Activated gamma-delta T cell treated with Interleukin-2 at 50 U/mL for 16 hours (primary cell): ENCODE results near the gene MIP.
"Not testable (repeated sequence)": the region's sequence is repeated elsewhere in the genome, so short reads cannot be mapped to it uniquely, and the experiment has no call there.

Source experiments
- DNase-seq: peaks from one replicate; pipeline ENCODE4 v3.0.0-alpha.2; 2020

The MIP gene

DNA sequence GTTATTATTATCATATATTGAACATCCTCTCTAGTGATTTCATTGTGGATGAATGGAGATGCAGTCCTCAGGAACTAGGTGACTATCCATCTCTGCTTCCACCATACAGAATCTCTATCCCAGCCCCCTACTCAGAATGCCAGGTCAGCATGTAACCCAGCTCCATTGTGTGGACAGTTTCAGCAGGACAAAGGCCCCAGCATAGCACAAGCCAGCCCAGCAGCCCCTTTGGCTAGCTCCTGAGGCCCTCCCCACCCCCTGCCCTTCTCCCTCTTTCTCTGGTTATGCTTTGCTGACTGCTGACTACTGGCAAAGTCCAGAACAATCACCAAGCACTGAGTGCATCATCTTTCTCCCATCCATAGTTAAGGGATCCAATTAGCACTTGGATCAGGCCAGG, 8.1 kb upstream of the MIP start:
- no peak for DNase-seq

DNA sequence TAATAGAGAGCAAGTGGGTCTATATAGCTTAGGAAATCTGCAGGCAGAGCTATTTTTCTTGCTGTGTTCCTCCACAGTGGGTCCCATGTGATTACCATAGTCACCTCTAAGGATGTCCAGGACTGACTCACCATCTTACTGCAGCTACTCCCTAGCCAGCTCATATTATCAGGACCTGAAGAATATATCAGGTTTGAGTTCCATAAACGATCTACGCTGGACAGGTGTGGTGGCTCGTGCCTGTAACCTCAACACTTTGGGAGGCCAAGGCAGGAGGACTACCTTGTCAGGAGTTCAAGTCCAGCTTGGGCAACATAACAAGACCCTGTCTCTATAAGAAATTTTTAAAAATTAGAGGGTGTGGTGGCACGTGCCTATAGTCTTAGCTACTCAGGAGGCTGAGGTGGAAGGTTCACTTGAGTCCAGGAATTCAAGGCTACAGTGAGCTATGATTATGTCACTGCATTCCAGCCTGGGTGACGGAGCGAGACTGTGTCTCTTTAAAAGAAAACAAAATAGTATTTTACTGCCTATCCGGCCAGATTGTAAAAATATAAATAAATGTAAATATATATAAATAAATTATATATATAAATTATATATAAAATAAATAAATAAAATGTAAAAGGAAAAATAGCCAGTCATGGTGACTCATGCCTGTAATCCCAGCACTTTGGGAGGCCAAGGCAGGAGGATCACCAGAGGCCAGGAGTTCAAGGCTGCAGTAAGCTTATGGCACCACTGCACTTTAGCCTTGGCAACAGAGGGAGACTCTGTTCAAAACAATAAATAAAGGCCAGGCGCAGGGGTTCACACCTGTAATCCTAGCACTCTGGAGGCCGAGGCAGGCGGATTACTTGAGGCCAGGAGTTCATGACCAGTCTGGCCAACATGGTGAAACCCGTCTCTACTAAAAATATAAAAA, 7.0 kb upstream of the MIP start:
- DNase-seq = no peak

GRCh38 chr12:56457817-56458216, 3.4 kb upstream of the MIP start:
- DNase-seq = no peak

GRCh38 chr12:56451147-56451546, 3.3 kb downstream of the MIP start:
- no peak for DNase-seq

DNA sequence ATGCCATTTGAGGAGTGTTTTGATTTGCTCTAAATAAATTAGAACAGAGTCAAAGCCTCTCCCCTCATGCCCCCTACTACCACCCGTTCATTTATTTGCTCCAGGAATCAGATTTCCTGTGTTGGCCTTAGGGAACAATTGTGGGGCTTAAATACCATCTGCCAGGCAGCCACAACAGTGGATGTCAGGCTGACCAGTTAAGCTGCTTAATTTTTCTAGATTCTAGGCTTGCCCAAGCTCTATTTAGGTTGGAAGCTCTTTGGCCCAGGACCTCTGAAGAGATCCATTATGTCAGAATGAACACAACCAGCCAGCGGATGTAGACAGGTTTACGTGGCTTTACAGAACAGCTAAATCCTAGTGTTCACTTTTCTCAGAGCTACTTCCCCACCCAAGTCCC, 4.2 kb downstream of the MIP start:
- no peak for DNase-seq

DNA sequence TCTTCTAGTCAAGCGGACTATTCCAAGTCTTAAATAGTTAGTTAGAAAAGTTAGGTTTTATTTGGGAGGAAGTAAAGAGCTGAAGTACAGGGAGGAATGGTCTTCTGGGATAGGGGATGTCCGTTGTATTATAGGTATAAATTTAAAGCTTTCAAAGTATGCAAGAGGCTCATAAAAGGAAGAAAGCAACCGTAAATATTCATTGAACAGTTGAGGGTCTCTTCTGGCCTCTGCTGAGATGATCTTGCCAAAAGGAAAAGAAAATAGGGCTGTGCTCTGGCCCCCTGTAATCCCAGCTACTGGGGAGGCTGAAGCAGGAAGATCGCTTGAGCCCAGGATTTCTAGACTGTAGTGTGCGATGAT, 4.9 kb downstream of the MIP start:
- DNase-seq = no peak

DNA sequence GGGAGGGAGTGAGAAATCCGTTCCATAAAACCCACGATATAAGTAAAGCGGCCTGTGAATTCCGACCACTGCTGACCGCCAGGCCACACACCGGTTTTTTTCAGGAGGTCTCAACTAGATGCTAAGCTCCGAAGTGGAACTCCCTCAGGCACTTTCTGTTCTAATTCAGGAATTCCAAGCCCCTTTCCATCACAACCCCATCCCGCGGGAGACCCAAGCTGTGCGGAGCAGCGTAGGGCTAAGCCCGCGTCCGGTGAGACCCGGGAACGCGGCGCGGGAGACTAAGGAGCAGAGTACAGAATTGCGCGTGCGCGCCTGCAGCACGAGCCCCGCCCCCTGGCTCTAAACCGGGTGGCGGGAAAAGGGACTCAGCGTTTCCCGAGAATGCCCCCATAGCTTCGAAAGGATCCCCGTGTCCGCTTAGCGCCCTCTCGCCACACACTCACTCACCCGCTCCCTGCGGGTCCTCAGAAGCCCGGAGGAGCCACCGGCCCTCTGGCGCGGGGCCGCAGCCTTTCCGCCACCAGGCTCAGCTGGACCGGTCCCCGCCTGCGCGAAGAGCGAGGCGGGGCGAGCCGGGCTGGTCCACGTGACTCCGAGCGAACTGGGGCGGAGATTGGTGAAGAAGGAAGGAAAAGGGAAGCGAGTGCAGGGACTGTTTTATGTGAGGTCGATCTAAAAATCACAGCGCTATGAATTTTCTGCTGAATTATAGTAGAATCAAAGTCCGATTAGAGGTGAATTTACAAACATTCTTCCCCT, 5.4 kb downstream of the MIP start, which contains the start of gene TIMELESS:
TIMELESS (minus strand) TSS at position 567 of the 762 bp plus-strand sequence. CDS start 15,256 bp downstream, outside the sequence.
- peak; percentile 78 for DNase-seq

GRCh38 chr12:56443208-56443607, 11.2 kb downstream of the MIP start:
- not testable (repeated sequence) for DNase-seq

GRCh38 chr12:56437430-56438176, 16.9 kb downstream of the MIP start:
- no peak for DNase-seq

- DNase-seq = no peak
These were observed 19.6 kb downstream of the MIP start for GRCh38 chr12:56434828-56435227.

DNA sequence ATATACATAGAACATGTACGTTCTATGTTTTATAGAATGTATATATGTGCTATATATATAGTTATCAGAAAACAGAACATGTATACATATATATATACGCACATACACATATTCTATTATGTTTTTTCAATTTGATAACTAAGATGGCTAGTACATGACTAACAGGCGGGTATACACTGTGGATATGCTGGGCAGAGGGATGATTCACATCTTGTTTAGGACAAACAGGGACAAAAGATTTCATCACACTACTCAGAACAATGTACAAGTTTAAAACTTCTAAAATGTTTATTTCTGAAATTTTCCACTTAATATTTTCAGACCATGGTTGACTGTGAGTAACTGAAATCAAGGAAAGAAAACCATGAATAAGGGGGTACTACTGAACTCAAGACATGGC, 22.6 kb downstream of the MIP start:
- DNase-seq = no peak

DNA sequence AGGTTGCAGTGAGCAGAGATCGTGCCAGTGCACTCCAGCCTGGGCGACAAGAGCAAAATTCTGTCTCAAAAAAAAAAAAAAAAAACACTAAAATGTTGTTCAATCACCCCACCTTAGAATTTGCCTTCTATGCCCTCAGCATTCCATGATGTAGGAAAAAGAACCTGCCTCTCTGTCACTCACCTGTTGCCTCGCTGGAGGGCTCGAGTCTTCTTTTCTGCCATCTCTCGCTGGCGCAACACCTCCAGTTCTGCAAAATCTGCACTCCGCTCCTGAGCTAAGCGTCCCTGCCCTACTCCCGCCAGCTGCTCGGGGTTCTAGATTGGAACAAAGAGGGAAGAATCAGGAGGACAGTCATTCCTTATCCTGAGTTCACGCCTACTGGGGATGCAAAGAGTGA, 23.2 kb downstream of the MIP start:
- no peak for DNase-seq

DNA sequence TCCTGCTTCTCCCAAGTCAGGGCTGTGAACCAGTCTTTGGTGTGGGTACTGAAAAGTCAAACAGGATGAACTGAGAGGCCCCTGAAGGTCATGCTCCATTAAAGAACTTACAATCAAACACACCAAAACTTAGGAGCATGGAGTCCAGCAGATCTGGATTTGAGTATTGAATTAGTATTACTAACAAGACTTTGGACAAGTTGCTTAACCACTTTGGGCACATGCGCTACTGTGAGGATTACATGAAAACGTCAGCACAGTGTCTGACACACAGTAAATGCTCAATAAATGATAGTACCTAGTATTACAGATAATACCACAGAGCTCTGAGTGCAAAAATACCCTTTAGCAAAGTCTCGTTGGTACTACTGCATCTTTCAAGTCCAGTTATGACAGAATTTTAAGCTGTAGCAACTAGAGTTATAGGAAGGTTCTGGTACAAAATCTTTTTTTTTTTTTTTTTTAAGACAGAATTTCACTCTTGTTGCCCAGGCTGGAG, 28.5 kb downstream of the MIP start:
- no peak for DNase-seq

DNA sequence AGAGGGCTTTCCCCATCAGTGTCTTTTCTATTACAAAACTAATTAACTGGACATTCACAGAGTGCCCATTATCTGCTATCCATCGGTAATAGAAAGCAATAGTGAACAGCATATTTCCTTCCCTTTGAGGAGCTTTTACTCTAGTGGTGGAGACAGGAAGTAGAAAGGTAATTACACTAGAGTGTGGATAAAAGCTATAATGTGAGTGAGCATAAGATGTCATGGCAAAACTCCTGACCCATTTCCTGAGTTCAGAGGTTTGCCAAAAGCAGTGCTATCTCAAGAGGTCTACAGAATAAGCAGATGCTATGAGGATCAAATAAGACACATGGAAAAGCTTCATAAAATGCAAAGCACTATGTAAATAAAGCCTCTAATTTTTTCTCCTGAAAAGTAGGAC, 29.3 kb downstream of the MIP start:
- DNase-seq = no peak

DNA sequence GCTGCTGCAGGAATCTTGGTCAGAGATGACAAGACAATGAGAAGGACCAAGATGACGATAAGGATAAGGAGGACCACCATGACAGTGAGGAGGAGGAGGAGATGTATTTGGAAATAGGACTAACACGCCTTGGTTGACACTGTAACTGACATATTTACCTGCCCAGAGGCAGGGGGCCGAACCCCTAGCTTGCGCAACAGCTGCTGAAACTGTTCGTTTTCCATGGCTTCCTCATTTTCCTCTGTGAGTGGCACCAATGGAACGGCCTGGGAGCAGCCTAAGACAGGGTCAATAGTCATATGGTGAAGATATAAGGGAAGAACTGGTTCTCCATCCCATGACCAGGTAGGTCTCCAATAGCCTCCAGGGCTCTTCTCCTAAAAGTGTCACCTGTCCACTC, 34.0 kb downstream of the MIP start:
- no peak for DNase-seq

DNA sequence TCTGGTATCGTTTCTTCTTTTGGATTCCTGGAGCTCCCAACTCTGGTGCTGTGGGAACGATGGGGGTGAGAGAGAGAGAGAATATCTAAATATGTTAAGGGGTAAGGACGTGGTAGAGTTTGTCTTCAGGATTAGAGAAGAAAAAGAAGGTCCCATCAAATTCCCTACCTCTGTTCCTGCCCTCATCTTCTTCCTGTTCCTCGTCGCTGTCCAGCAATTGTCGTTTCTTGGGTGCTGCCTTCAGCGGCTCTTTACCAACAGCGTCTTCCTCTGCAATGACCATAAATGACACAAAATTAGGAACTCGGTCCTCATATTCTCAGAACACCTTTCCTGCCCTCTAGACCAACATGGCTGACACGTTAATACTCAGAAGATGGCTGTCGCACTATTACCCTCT, 36.7 kb downstream of the MIP start:
- no peak for DNase-seq

- DNase-seq = no peak
These were observed 40.1 kb downstream of the MIP start for GRCh38 chr12:56414401-56414800.

DNA sequence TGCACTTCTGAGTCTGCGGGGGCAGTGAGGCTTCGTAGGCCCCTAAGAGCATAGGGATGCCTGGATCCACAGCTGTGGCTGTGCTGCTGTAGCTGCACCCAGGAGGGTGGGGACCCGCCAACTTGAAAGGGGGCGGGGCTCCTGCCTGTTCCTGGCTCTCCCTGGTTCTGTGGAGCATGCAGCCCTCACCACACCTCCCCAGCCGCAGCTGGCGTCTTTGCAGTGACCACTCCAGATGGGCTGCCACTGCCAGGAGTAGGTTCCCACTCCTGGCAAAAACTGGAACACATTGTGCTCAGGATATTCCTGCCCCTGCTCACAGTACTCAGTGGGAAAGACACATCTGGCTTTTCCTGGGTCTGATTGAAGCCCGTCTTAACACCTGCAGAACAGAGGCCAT, 41.1 kb downstream of the MIP start:
- no peak for DNase-seq

- DNase-seq = no peak
These were observed 42.4 kb downstream of the MIP start for GRCh38 chr12:56411781-56412639.

DNA sequence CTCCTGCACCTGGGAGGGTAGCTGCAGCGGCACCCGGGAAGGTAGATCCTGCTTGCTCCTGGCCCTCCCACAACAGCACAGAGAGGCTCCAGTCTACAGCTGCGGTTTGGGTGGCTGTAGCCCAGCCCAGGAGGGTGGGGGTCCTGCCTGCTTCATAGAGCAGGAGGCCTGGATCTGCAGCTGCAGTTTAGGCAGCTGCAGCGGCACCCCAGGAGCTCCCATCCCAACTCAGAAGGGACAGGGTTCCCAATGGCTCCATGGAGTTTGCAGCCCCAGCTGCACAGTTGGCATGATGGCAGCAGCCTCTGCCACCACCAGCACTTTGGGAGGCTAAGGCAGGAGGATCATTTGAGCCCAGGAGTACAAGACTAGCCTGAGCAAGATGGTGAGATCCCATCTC, 43.7 kb downstream of the MIP start:
- no peak for DNase-seq

GRCh38 chr12:56408799-56409417, 45.5 kb downstream of the MIP start:
- DNase-seq = no peak

GRCh38 chr12:56404227-56404626, 50.2 kb downstream of the MIP start:
- DNase-seq = not testable (repeated sequence)
